ENCODE measurements around the gene TMEM132D. TPM values are rescaled to one million over a fixed set of nuclear protein-coding genes. Genes with fewer than 3 reads are reported as not detected.

TMEM132D gene
- total and polyA plus RNA-seq, 2 of the 4 experiments (the other 2 are of a cell fraction) = not detected

DNA sequence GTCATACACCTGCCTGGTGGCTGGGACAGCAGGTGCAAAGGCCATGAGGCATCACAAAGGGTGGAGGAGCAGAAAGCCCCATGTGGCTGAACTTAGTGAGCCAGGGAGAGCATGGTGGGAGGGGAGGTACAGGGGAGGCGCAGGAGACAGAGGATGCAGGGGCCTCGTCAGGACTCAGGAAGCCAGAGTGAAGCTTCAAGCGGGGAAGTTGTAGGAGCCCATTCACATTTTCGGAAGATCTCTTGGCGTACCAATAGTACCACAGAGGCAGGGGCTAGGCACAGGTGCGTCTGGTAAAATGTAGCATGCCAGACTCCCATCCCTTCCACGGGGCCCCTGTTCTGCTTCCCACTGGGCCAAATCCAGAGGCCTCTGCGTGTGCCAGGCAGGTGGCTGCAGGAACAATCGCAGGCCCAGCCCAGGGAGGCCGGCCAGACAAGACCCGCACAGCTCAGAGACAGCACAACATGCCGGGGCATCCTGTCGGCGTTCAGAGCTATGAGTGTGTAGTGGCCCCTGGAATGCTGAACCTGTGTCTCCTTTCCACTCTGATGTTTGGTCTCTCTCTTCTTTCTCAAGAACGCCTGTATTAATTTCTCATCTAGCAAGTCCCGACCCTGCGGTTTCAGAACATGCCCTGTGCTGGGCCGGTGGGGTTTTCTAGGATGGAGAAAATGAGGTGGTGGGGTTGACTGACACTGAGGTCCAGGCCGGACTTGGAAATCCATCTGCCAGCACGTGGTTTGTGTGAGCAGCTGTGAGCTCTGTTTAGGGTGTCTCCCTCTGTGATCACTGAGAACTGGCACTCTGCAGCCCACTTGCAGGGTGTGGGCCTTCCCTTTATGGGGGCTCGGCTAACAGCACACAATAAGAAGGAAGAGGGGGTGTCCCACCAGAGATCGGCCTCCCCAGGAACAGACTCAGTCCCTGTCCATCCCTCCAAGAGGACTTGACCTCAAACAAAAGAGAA is 5.5 kb upstream of the TMEM132D start:
- ChIA-PET CTCF (no interaction called here), POLR2A (ENCODE audit: unreplicated experiment) (no interaction called here)
- BruUV-seq (replicated peaks) = no TSS peak
- no peaks in the 10 kb centered on the region for H3K9me1 ChIP-seq (ENCODE audit: insufficient read depth, low read length)
- DNase-seq (no peak), ATAC-seq (ENCODE audit: low read depth) (no peak)
- H2BK5ac ChIP-seq (ENCODE audit: low read depth, low read length, poor library complexity, severe bottlenecking) = no peak overlapping the region
- no peak overlapping the region for H2BK15ac ChIP-seq (ENCODE audit: low read depth, low read length)
- no peaks in the 10 kb centered on the region for H3K36me3 ChIP-seq (ENCODE audit: control insufficient read depth, insufficient read depth, low read length)
- H4K91ac ChIP-seq (ENCODE audit: insufficient read depth, low read depth, low read length) = no peak overlapping the region
- no peak overlapping the region for H2BK120ac ChIP-seq (ENCODE audit: low read depth, low read length)
- H3K27me3 ChIP-seq (ENCODE audit: control insufficient read depth, insufficient read depth, low read length) = no peaks in the 10 kb centered on the region
- no peak overlapping the region for H2AFZ ChIP-seq (replicated peaks; ENCODE audit: low read length, poor library complexity)
- in situ Hi-C loops (cut with MboI; ENCODE audit: low sequenced_read_pairs) (no loop called here), dilution Hi-C loops (cut with HindIII; ENCODE audit: low sequenced_read_pairs, unreplicated experiment) (no loop called here), intact Hi-C loops (cut with micrococcal nuclease) (no loop called here)
- H3K9ac ChIP-seq (ENCODE audit: low read depth, low read length) = no peak overlapping the region
- H3K4ac ChIP-seq (ENCODE audit: low read depth, low read length) = no peak overlapping the region
- H3K23ac ChIP-seq (ENCODE audit: low read depth, low read length) = no peak overlapping the region
- no peak overlapping the region for H2AK5ac ChIP-seq (ENCODE audit: low read depth, low read length)
- no peak overlapping the region for H3K4me3 ChIP-seq (ENCODE audit: insufficient read depth, low read depth, low read length)
- H3K9me3 ChIP-seq (ENCODE audit: control insufficient read depth, insufficient read depth, low read length) = peaks cover 33% of the 10 kb centered on the region
- H3K4me2 ChIP-seq (ENCODE audit: low read depth, low read length) = no peak overlapping the region
- H2BK20ac ChIP-seq (ENCODE audit: low read depth, low read length) = no peak overlapping the region
- no peaks in the 10 kb centered on the region for H3K4me1 ChIP-seq (ENCODE audit: control insufficient read depth, insufficient read depth, low read length)
- TF ChIP-seq MAZ (IDR thresholded peaks at IDR 0.05; ENCODE audit: borderline replicate concordance, low read depth, low read length) = no peak
- TF ChIP-seq, protein P1, sequence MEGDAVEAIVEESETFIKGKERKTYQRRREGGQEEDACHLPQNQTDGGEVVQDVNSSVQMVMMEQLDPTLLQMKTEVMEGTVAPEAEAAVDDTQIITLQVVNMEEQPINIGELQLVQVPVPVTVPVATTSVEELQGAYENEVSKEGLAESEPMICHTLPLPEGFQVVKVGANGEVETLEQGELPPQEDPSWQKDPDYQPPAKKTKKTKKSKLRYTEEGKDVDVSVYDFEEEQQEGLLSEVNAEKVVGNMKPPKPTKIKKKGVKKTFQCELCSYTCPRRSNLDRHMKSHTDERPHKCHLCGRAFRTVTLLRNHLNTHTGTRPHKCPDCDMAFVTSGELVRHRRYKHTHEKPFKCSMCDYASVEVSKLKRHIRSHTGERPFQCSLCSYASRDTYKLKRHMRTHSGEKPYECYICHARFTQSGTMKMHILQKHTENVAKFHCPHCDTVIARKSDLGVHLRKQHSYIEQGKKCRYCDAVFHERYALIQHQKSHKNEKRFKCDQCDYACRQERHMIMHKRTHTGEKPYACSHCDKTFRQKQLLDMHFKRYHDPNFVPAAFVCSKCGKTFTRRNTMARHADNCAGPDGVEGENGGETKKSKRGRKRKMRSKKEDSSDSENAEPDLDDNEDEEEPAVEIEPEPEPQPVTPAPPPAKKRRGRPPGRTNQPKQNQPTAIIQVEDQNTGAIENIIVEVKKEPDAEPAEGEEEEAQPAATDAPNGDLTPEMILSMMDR (conservative IDR thresholded peaks at IDR 0.05; ENCODE audit: low read depth, low read length) = no peak
- H3K27ac ChIP-seq (ENCODE audit: insufficient read depth, low read length) = no peak overlapping the region
- no peak overlapping the region for H3K14ac ChIP-seq (replicated peaks; ENCODE audit: low read depth, low read length)
- no peak overlapping the region for H2AK9ac ChIP-seq (replicated peaks; ENCODE audit: low read depth, low read length, poor library complexity)
- WGBS, 2 experiments (ENCODE audit: extremely low coverage in 2 of 2, insufficient read length in 1 of 2) = 37% methylated on average over 6 of the region's 22 CpGs; no CpG with 5 or more reads in 1 of the 2 experiments
- H3K18ac ChIP-seq (ENCODE audit: low read depth, low read length) = no peak overlapping the region
- no peaks in the 10 kb centered on the region for H3K79me1 ChIP-seq (ENCODE audit: low read depth in 1 of 2, low read length in 2 of 2)
- no peak overlapping the region for H3K56ac ChIP-seq (ENCODE audit: extremely low read depth, insufficient read depth, low read length)
- no peak overlapping the region for H4K8ac ChIP-seq (ENCODE audit: low read depth in 2 of 2, low read length in 2 of 2)
- no peaks in the 10 kb centered on the region for H4K20me1 ChIP-seq (ENCODE audit: insufficient read depth, low read length)
- no peak overlapping the region for H4K5ac ChIP-seq (ENCODE audit: low read depth, low read length)
